ENCODE measurements around the gene NCAM2.

The NCAM2 gene

DNA sequence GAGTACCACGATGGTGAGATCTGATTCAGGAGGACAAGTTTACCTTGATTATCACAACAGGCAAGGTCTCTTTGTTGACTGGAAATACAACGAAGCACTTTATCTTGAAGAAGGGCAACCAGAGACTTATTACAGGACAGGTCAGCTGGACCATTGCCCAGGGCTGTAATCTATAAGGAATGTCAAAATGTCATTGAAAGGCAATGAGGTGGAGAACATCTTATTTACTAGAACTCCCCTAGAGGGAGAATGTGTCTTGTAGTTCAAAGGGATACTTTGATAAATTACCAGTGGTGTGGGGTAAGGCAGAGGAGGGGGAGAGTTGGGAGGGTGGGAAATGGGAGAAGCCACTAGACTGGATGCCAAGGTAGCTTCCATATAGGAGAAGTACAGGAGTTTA is 212.3 kb downstream of the NCAM2 start:
- no peaks in the 10 kb centered on the region for H3K36me3 ChIP-seq (ENCODE audit: control insufficient read depth in 2 of 2, insufficient read depth in 1 of 2, low read length in 2 of 2)
- H3K4me3 ChIP-seq (ENCODE audit: low read depth, low read length) = no peak overlapping the region
- H3K27ac ChIP-seq (ENCODE audit: extremely low read depth, low read depth, low read length) = no peak overlapping the region
- no peaks in the 10 kb centered on the region for H3K4me1 ChIP-seq (ENCODE audit: control insufficient read depth, insufficient read depth, low read length)
- ChIA-PET POLR2A (no interaction called here), CTCF (no interaction called here)
- no peaks in the 10 kb centered on the region for H3K9me3 ChIP-seq (ENCODE audit: control insufficient read depth, insufficient read depth, low read depth, low read length)
- TF ChIP-seq ZNF585B (tag by site-specific recombination; IDR thresholded peaks at IDR 0.05) (no peak), HOXC10 (CRISPR knock-in tag; IDR thresholded peaks at IDR 0.05) (no peak), ZNF426 (tag by site-specific recombination; IDR thresholded peaks at IDR 0.05) (no peak), ZFHX2 (tag by site-specific recombination; conservative IDR thresholded peaks at IDR 0.05) (no peak), ZNF324 (tag by site-specific recombination; IDR thresholded peaks at IDR 0.05) (no peak)
- TF ChIP-seq, protein P1, sequence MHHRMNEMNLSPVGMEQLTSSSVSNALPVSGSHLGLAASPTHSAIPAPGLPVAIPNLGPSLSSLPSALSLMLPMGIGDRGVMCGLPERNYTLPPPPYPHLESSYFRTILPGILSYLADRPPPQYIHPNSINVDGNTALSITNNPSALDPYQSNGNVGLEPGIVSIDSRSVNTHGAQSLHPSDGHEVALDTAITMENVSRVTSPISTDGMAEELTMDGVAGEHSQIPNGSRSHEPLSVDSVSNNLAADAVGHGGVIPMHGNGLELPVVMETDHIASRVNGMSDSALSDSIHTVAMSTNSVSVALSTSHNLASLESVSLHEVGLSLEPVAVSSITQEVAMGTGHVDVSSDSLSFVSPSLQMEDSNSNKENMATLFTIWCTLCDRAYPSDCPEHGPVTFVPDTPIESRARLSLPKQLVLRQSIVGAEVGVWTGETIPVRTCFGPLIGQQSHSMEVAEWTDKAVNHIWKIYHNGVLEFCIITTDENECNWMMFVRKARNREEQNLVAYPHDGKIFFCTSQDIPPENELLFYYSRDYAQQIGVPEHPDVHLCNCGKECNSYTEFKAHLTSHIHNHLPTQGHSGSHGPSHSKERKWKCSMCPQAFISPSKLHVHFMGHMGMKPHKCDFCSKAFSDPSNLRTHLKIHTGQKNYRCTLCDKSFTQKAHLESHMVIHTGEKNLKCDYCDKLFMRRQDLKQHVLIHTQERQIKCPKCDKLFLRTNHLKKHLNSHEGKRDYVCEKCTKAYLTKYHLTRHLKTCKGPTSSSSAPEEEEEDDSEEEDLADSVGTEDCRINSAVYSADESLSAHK (tag by site-specific recombination; IDR thresholded peaks at IDR 0.05) = no peak
- TF ChIP-seq, protein P2, sequence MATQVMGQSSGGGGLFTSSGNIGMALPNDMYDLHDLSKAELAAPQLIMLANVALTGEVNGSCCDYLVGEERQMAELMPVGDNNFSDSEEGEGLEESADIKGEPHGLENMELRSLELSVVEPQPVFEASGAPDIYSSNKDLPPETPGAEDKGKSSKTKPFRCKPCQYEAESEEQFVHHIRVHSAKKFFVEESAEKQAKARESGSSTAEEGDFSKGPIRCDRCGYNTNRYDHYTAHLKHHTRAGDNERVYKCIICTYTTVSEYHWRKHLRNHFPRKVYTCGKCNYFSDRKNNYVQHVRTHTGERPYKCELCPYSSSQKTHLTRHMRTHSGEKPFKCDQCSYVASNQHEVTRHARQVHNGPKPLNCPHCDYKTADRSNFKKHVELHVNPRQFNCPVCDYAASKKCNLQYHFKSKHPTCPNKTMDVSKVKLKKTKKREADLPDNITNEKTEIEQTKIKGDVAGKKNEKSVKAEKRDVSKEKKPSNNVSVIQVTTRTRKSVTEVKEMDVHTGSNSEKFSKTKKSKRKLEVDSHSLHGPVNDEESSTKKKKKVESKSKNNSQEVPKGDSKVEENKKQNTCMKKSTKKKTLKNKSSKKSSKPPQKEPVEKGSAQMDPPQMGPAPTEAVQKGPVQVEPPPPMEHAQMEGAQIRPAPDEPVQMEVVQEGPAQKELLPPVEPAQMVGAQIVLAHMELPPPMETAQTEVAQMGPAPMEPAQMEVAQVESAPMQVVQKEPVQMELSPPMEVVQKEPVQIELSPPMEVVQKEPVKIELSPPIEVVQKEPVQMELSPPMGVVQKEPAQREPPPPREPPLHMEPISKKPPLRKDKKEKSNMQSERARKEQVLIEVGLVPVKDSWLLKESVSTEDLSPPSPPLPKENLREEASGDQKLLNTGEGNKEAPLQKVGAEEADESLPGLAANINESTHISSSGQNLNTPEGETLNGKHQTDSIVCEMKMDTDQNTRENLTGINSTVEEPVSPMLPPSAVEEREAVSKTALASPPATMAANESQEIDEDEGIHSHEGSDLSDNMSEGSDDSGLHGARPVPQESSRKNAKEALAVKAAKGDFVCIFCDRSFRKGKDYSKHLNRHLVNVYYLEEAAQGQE (tag by site-specific recombination; IDR thresholded peaks at IDR 0.05) = no peak
- TF ChIP-seq, protein P3, sequence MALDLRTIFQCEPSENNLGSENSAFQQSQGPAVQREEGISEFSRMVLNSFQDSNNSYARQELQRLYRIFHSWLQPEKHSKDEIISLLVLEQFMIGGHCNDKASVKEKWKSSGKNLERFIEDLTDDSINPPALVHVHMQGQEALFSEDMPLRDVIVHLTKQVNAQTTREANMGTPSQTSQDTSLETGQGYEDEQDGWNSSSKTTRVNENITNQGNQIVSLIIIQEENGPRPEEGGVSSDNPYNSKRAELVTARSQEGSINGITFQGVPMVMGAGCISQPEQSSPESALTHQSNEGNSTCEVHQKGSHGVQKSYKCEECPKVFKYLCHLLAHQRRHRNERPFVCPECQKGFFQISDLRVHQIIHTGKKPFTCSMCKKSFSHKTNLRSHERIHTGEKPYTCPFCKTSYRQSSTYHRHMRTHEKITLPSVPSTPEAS (tag by site-specific recombination; IDR thresholded peaks at IDR 0.05) = no peak
- TF ChIP-seq, protein P4, sequence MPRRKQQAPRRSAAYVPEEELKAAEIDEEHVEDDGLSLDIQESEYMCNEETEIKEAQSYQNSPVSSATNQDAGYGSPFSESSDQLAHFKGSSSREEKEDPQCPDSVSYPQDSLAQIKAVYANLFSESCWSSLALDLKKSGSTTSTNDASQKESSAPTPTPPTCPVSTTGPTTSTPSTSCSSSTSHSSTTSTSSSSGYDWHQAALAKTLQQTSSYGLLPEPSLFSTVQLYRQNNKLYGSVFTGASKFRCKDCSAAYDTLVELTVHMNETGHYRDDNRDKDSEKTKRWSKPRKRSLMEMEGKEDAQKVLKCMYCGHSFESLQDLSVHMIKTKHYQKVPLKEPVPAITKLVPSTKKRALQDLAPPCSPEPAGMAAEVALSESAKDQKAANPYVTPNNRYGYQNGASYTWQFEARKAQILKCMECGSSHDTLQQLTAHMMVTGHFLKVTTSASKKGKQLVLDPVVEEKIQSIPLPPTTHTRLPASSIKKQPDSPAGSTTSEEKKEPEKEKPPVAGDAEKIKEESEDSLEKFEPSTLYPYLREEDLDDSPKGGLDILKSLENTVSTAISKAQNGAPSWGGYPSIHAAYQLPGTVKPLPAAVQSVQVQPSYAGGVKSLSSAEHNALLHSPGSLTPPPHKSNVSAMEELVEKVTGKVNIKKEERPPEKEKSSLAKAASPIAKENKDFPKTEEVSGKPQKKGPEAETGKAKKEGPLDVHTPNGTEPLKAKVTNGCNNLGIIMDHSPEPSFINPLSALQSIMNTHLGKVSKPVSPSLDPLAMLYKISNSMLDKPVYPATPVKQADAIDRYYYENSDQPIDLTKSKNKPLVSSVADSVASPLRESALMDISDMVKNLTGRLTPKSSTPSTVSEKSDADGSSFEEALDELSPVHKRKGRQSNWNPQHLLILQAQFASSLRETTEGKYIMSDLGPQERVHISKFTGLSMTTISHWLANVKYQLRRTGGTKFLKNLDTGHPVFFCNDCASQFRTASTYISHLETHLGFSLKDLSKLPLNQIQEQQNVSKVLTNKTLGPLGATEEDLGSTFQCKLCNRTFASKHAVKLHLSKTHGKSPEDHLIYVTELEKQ (tag by site-specific recombination; IDR thresholded peaks at IDR 0.05; ENCODE audit: borderline replicate concordance) = no peak
- TF ChIP-seq, protein P5, sequence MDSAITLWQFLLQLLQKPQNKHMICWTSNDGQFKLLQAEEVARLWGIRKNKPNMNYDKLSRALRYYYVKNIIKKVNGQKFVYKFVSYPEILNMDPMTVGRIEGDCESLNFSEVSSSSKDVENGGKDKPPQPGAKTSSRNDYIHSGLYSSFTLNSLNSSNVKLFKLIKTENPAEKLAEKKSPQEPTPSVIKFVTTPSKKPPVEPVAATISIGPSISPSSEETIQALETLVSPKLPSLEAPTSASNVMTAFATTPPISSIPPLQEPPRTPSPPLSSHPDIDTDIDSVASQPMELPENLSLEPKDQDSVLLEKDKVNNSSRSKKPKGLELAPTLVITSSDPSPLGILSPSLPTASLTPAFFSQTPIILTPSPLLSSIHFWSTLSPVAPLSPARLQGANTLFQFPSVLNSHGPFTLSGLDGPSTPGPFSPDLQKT (IDR thresholded peaks at IDR 0.05; ENCODE audit: borderline replicate concordance, low read depth, low read length) = no peak

DNA sequence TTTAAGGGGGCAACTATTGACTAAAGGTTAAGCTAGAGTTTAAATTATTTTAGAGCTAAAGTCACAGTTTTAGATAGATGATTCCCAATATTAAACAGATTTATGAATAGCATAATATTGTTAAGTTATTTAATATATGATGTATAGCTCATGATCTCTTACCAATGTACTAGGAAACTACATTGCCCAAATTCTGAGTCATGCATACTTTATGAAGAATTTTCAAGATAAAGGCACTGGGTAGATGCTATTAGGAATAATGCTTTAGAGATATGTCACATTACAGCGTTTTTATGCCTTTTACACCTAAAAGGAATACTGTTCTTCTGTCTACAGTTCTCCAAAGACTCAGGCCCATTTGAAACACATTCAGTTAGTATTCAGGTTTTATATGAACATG is 215.1 kb downstream of the NCAM2 start:
- H3K36me3 ChIP-seq (ENCODE audit: control insufficient read depth in 2 of 2, insufficient read depth in 1 of 2, low read length in 2 of 2) = no peaks in the 10 kb centered on the region
- no peaks in the 10 kb centered on the region for H3K4me1 ChIP-seq (ENCODE audit: control insufficient read depth, insufficient read depth, low read length)
- ChIA-PET CTCF (interaction anchor here (0.6 kb wide), 1 partner anchor 133 kb away, joined by 4 read pairs; no protein-coding TSS in a partner anchor), POLR2A (no interaction called here)
- no peak overlapping the region for H3K4me3 ChIP-seq (ENCODE audit: low read depth, low read length)
- TF ChIP-seq ZNF558 (tag by site-specific recombination; IDR thresholded peaks at IDR 0.05) = no peak
- TF ChIP-seq ZNF626 (tag by site-specific recombination; IDR thresholded peaks at IDR 0.05) = no peak
- no peak for TF ChIP-seq WT1 (tag by site-specific recombination; IDR thresholded peaks at IDR 0.05)
- no peak for TF ChIP-seq ZNF792 (tag by site-specific recombination; IDR thresholded peaks at IDR 0.05)
- TF ChIP-seq ZNF600 (tag by site-specific recombination; IDR thresholded peaks at IDR 0.05) = no peak
- no peak for TF ChIP-seq ZNF184 (tag by site-specific recombination; IDR thresholded peaks at IDR 0.05)
- no peak for TF ChIP-seq ZNF521 (tag by site-specific recombination; IDR thresholded peaks at IDR 0.05)
- no peak for TF ChIP-seq ZNF544 (tag by site-specific recombination; IDR thresholded peaks at IDR 0.05)
- TF ChIP-seq, protein P1 (tag by site-specific recombination; IDR thresholded peaks at IDR 0.05) = no peak
- H3K9me3 ChIP-seq (ENCODE audit: control insufficient read depth, insufficient read depth, low read depth, low read length) = no peaks in the 10 kb centered on the region
- H3K27ac ChIP-seq (ENCODE audit: extremely low read depth, low read depth, low read length) = no peak overlapping the region
